ENCODE data around the gene RBM14. TPM values are rescaled to one million over a fixed set of nuclear protein-coding genes. Genes with fewer than 3 reads are reported as not detected.

RBM14 gene
- total and polyA plus RNA-seq, 10 of the 15 experiments (the other 5 are each of a cell fraction or from before 2014, with no cell fraction given) = 5.4 to 140 (median 44.5) TPM

DNA sequence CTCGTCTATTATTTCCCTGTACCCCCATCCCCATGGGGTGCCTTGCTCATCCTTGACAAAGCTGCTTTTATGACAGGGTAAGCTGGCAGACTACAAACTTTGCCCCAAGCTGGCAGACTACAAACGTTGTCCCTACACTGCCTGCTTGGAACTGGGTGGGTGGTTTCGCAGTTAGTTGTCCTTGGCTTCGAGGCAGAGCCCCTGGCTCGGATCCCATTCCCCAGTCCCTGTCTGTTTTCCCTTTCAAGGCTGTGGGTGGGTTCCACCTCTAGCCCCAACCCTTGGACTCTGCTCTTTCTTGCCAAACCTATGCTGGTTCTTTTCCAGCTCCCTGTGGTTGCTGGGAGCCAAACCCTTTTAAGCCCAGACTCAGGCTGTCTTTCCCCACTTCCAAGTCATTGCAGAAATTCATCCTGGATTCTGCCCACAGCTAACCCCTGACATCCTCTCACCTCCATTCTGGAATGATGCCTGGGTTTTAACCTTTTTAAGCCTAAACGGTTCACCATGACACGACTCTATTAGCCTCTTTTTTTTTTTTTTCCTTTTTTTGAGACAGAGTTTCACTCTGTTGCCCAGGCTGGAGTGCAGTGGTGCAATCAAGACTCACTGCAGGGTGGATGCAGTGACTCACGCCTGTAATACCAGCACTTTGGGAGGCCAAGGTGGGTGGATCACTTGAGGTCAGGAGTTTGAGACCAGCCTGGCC lies 9.2 kb upstream of the RBM14 start:
- DNase-seq (ENCODE audit: low read depth, low spot score) = no peak
- no peak overlapping the region for H3K27ac ChIP-seq (ENCODE audit: control insufficient read depth, insufficient read depth)
- H3K36me3 ChIP-seq (ENCODE audit: control insufficient read depth in 2 of 2, insufficient read depth in 2 of 2, low read length in 1 of 2) = peaks cover 0 to 9% of the 10 kb centered on the region in 2 experiments; a peak in 3 of 4 replicates
- no peak overlapping the region for H2AFZ ChIP-seq (ENCODE audit: control insufficient read depth, low read depth, low read length)
- H4K20me1 ChIP-seq (ENCODE audit: control insufficient read depth, insufficient read depth) = no peaks in the 10 kb centered on the region
- CTCF ChIA-PET = interaction anchor here (0.7 to 4.5 kb wide), 6 partner anchors 12 to 71 kb away, joined by 3 to 21 read pairs (median 4); partner anchors contain the start of genes CCDC87, RBM4 and RBM4B
- SMC1A ChIA-PET (ENCODE audit: uncharacterized antibody, unreplicated experiment) = interaction anchor here (0.7 to 1.1 kb wide), 2 partner anchors 11 to 12 kb away, joined by 3 to 4 read pairs; no protein-coding TSS in a partner anchor
- POLR2A ChIA-PET = interaction anchor here (1.1 to 2.4 kb wide), 3 partner anchors 10 to 15 kb away, joined by 4 to 8 read pairs (median 6); partner anchors contain the start of genes CCDC87, CCS and RBM14
- TF ChIP-seq FOXM1 (IDR thresholded peaks at IDR 0.05; ENCODE audit: low read depth, low read length) = no peak
- TF ChIP-seq SRF (IDR thresholded peaks at IDR 0.05; ENCODE audit: low read depth in 2 of 2, low read length in 2 of 2) = no peak
- no peak for TF ChIP-seq POU2F2 (IDR thresholded peaks at IDR 0.05; ENCODE audit: borderline replicate concordance, low read depth, low read length)
- TF ChIP-seq JUND (IDR thresholded peaks at IDR 0.05; ENCODE audit: low read depth, low read length) = no peak
- TF ChIP-seq, protein P1, sequence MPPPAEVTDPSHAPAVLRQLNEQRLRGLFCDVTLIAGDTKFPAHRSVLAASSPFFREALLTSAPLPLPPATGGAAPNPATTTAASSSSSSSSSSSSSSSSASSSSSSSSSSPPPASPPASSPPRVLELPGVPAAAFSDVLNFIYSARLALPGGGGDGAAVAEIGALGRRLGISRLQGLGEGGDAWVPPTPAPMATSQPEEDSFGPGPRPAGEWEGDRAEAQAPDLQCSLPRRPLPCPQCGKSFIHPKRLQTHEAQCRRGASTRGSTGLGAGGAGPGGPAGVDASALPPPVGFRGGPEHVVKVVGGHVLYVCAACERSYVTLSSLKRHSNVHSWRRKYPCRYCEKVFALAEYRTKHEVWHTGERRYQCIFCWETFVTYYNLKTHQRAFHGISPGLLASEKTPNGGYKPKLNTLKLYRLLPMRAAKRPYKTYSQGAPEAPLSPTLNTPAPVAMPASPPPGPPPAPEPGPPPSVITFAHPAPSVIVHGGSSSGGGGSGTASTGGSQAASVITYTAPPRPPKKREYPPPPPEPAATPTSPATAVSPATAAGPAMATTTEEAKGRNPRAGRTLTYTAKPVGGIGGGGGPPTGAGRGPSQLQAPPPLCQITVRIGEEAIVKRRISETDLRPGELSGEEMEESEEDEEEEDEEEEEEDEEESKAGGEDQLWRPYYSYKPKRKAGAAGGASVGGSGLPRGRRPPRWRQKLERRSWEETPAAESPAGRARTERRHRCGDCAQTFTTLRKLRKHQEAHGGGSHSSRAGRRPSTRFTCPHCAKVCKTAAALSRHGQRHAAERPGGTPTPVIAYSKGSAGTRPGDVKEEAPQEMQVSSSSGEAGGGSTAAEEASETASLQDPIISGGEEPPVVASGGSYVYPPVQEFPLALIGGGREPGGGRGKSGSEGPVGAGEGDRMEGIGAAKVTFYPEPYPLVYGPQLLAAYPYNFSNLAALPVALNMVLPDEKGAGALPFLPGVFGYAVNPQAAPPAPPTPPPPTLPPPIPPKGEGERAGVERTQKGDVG (CRISPR knock-in tag; IDR thresholded peaks at IDR 0.05) = no peak
- TF ChIP-seq RAD51 (IDR thresholded peaks at IDR 0.05) = no peak
- no peak for TF ChIP-seq SKIL (IDR thresholded peaks at IDR 0.05; ENCODE audit: low read depth, poor library complexity, severe bottlenecking)
- TF ChIP-seq SP1 (IDR thresholded peaks at IDR 0.05; ENCODE audit: low read depth, low read length) = no peak
- no peak for TF ChIP-seq KDM1A (IDR thresholded peaks at IDR 0.05; ENCODE audit: borderline replicate concordance)
- FAIRE-seq = no peak
- no peak for ATAC-seq
- H3K4me1 ChIP-seq (ENCODE audit: control insufficient read depth, insufficient read depth, low read length) = peaks cover 29% of the 10 kb centered on the region
- H3K4me2 ChIP-seq (ENCODE audit: control insufficient read depth, insufficient read depth) = no peak overlapping the region
- no peaks in the 10 kb centered on the region for H3K79me2 ChIP-seq (ENCODE audit: control insufficient read depth, insufficient read depth, low read length)
- H3K9ac ChIP-seq (ENCODE audit: control insufficient read depth, insufficient read depth, low read length) = no peak overlapping the region
- WGBS (ENCODE audit: insufficient coverage, insufficient replicate concordance, low lambda C conversion rate, missing lambda C conversion rate) = 85% methylated on average over 8 of the region's 8 CpGs
- in situ Hi-C loops (cut with MboI) (no loop called here), intact Hi-C loops (cut with micrococcal nuclease; ENCODE audit: unreplicated experiment) (no loop called here)
- H3K27me3 ChIP-seq (replicated peaks in 1 of 2; ENCODE audit: control insufficient read depth in 2 of 2, insufficient read depth in 2 of 2, low read length in 1 of 2) = no peaks in the 10 kb centered on the region
- no peak overlapping the region for H3K4me3 ChIP-seq
- H3K9me3 ChIP-seq (replicated peaks; ENCODE audit: control insufficient read depth, insufficient read depth, low read length) = no peaks in the 10 kb centered on the region
- BruUV-seq (replicated peaks) = no TSS peak
- RAD21 ChIA-PET (ENCODE audit: unreplicated experiment) = interaction anchor here (0.8 kb wide), 1 partner anchor 271 kb away, joined by 3 read pairs; the partner anchor contains the start of gene RIN1
